ENCODE results near the gene DCLK1. TPM values are rescaled to one million over a fixed set of nuclear protein-coding genes. Genes with fewer than 3 reads are reported as not detected.

The DCLK1 gene
- total and polyA plus RNA-seq, 9 donors: 3.3 to 37.0 (median 20.7) TPM

DNA sequence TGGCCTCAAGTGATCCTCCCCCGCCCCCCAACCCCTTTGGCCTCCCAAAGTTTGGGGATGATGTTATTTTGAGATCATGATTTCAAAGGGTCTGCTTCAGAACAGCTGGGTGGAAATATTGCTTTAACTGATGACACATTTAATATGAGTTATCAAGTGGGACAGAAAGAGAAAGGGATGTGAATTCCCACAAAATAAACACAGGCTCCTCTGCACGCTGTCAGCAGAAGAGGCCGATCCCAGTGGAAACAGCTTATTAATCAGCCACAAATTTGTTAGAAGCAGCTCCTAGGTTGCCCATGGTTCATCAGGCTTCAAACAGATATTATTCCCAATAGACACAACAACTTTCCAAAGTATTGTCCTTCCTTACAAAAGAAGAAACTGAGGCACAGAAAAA is 4.7 kb downstream of the DCLK1 start:
- Histone ChIP-seq H3K27me3 (no peaks in the 10 kb centered on the region), H3K36me3 (no peaks in the 10 kb centered on the region), H3K27ac (no peak overlapping the region), H3K4me1 (ENCODE audit: insufficient read depth) (peaks cover 9% of the 10 kb centered on the region), H3K9me3 (no peaks in the 10 kb centered on the region), H3K4me3 (no peak overlapping the region)
- WGBS, 3 donors: 82 to 84% (median 83%) methylated on average over 3 of the region's 3 CpGs
- DNase-seq: no peak
- intact Hi-C loops (cut with DNase I): loop anchor here in 1 of 4 donors (10.0 kb wide), 1 partner anchor 52 kb away; no protein-coding TSS in a partner anchor
- TF ChIP-seq, protein P1, sequence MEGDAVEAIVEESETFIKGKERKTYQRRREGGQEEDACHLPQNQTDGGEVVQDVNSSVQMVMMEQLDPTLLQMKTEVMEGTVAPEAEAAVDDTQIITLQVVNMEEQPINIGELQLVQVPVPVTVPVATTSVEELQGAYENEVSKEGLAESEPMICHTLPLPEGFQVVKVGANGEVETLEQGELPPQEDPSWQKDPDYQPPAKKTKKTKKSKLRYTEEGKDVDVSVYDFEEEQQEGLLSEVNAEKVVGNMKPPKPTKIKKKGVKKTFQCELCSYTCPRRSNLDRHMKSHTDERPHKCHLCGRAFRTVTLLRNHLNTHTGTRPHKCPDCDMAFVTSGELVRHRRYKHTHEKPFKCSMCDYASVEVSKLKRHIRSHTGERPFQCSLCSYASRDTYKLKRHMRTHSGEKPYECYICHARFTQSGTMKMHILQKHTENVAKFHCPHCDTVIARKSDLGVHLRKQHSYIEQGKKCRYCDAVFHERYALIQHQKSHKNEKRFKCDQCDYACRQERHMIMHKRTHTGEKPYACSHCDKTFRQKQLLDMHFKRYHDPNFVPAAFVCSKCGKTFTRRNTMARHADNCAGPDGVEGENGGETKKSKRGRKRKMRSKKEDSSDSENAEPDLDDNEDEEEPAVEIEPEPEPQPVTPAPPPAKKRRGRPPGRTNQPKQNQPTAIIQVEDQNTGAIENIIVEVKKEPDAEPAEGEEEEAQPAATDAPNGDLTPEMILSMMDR (IDR thresholded peaks at IDR 0.05): no peak
- TF ChIP-seq POLR2A (IDR thresholded peaks at IDR 0.05) (no peak), EP300 (IDR thresholded peaks at IDR 0.05) (no peak)

DNA sequence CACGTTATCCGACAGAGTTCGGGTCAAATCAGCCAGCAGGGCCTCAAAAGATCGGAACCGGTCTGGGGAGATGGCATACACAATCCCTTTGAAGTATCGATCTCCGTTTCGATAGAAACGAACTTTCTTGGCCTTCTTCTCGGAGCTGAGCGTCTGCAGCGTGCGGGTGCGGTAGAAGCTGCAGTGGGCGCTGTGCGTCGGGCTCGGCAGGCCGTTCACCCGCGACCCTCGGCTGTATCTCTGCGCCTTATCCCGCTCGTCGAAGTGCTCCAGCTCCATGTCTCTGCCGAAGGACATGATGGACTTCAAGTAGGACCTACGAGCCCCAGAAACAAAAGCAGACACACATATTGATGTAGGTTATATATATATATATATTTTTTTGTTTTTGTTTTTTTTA is 5.3 kb downstream of the DCLK1 start:
- WGBS, 3 donors: 95% methylated on average over 28 of the region's 28 CpGs
- intact Hi-C loops (cut with DNase I): loop anchor here in 1 of 4 donors (10.0 kb wide), 1 partner anchor 51 kb away; no protein-coding TSS in a partner anchor
- H3K4me3 ChIP-seq: no peak overlapping the region
- DNase-seq: peak in 1 of 5 donors; percentile 27
- no peak overlapping the region for H3K27ac ChIP-seq
- H3K9me3 ChIP-seq: no peaks in the 10 kb centered on the region
- no peaks in the 10 kb centered on the region for H3K27me3 ChIP-seq
- TF ChIP-seq EP300 (IDR thresholded peaks at IDR 0.05) (no peak), POLR2A (IDR thresholded peaks at IDR 0.05) (no peak)
- TF ChIP-seq, protein P1 (IDR thresholded peaks at IDR 0.05): no peak
- no peaks in the 10 kb centered on the region for H3K36me3 ChIP-seq
- peaks cover 9% of the 10 kb centered on the region for H3K4me1 ChIP-seq (ENCODE audit: insufficient read depth)

DNA sequence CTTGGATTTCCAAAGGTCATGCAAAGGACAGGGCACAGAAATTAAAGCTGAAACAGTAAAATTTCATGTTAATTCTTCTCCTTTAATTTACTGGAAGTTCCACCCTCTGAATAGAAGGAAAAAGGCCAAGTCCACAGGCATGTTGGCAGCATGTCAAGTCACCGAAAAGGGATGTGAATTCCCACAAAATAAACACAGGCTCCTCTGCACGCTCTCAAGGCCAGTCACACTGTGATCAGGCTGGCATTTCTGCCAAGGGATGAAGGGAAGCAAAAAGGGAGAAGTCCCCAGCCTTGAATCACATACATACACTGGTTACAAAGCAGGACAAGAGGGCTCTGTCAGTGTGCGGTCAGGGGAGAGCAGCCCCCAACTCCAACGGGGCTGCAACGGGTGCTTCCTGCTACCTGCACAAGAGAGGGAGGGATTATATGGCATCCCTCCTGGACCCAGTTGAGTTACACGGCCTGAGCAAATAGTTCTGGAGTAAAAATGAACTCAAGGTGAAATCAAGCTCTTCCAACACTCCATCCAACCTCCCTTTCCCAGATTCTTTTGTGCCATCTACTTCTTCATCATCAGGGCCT is 6.9 kb downstream of the DCLK1 start:
- Histone ChIP-seq H3K36me3 (no peaks in the 10 kb centered on the region), H3K9me3 (no peaks in the 10 kb centered on the region), H3K4me1 (ENCODE audit: insufficient read depth) (peaks cover 7% of the 10 kb centered on the region), H3K27me3 (no peaks in the 10 kb centered on the region), H3K27ac (peak overlapping the region in 1 of 2 donors; percentile 35), H3K4me3 (no peak overlapping the region)
- WGBS, 3 donors: 11 to 16% (median 12%) methylated on average over 6 of the region's 6 CpGs
- DNase-seq: peak; percentile 55 to 82 (median 71)
- intact Hi-C loops (cut with DNase I): loop anchor here in 1 of 4 donors (10.0 kb wide), 1 partner anchor 50 kb away; no protein-coding TSS in a partner anchor
- TF ChIP-seq EP300 (IDR thresholded peaks at IDR 0.05) (no peak), POLR2A (IDR thresholded peaks at IDR 0.05) (no peak)
- TF ChIP-seq, protein P1 (IDR thresholded peaks at IDR 0.05): no peak

DNA sequence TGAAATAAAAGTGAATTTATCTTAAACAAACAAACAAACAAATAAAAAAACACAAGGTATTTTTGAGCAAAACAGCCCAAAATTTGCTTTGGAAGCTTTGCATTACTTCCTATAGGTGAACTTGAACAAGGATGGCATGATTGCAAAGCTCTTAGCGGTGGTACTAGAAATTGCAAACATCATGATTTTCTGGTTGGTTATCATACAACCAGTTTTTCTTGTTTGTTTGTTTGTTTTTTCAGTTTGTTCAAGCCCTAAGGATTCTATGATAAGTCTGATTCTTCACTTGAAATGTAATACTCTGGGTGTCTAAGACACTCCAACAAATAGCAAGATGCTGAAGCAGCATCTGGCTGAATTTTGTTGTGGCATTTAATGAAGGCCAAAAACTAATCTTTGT is 15.9 kb downstream of the DCLK1 start:
- no peaks in the 10 kb centered on the region for H3K4me1 ChIP-seq (ENCODE audit: insufficient read depth)
- no peaks in the 10 kb centered on the region for H3K9me3 ChIP-seq
- TF ChIP-seq EP300 (IDR thresholded peaks at IDR 0.05) (no peak), POLR2A (IDR thresholded peaks at IDR 0.05) (no peak)
- TF ChIP-seq, protein P1 (IDR thresholded peaks at IDR 0.05): no peak
- no peaks in the 10 kb centered on the region for H3K27me3 ChIP-seq
- WGBS, 3 donors: 96 to 100% (median 98%) methylated on average over 1 of the region's 1 CpG
- DNase-seq: no peak
- no peaks in the 10 kb centered on the region for H3K36me3 ChIP-seq
- H3K4me3 ChIP-seq: no peak overlapping the region
- H3K27ac ChIP-seq: no peak overlapping the region
- intact Hi-C loops (cut with DNase I): no loop called here
